RWPE2 (cell line): Measurements from ENCODE around the gene INO80C.

Experiments
- ATAC-seq: fragments of 200-7000 bp; cut with Tn5 transposase; 3 replicates; pipeline ENCODE4 v1.9.1; 2021; ENCODE audit warnings: low read depth
- DNase-seq: peaks from one replicate; pipeline ENCODE4 v3.0.0-alpha.2; 2020; ENCODE audit warnings: low spot score
- H3K27ac ChIP-seq: fragments of 450-650 bp; 2 replicates; pipeline ENCODE4 v1.5.1; 2017; ENCODE audit warnings: mild to moderate bottlenecking; ENCODE audit not compliant: poor library complexity, severe bottlenecking
- H3K27me3 ChIP-seq: fragments of 250-450 bp; sonication (Bioruptor Pico); 2 replicates; pipeline ENCODE4 v1.5.1; 2021; ENCODE audit warnings: mild to moderate bottlenecking, moderate library complexity; ENCODE audit not compliant: insufficient read depth, poor library complexity, severe bottlenecking
- H3K36me3 ChIP-seq: fragments of 250-450 bp; sonication (Bioruptor Pico); 2 replicates; pipeline ENCODE4 v1.5.1; 2020; ENCODE audit warnings: low read depth, mild to moderate bottlenecking, moderate library complexity
- H3K4me1 ChIP-seq: fragments of 250-450 bp; sonication (Bioruptor Pico); 2 replicates; pipeline ENCODE4 v1.5.1; 2021; ENCODE audit warnings: mild to moderate bottlenecking, moderate library complexity; ENCODE audit not compliant: insufficient read depth, poor library complexity, severe bottlenecking
- H3K4me3 ChIP-seq: fragments of 250-450 bp; sonication (Bioruptor Pico); 2 replicates; pipeline ENCODE4 v1.5.1; 2021; ENCODE audit warnings: mild to moderate bottlenecking, moderate library complexity; ENCODE audit not compliant: severe bottlenecking
- H3K9me3 ChIP-seq: fragments of 250-450 bp; sonication (Bioruptor Pico); 2 replicates; pipeline ENCODE4 v1.5.1; 2021; ENCODE audit warnings: mild to moderate bottlenecking, moderate library complexity; ENCODE audit not compliant: severe bottlenecking
- TF ChIP-seq, protein P1 (sequence below): fragments of 450-650 bp; IDR thresholded peaks from one replicate; pipeline ENCODE4 v1.5.1; 2017; ENCODE audit warnings: mild to moderate bottlenecking, moderate library complexity; ENCODE audit not compliant: poor library complexity, severe bottlenecking

Gene INO80C

DNA sequence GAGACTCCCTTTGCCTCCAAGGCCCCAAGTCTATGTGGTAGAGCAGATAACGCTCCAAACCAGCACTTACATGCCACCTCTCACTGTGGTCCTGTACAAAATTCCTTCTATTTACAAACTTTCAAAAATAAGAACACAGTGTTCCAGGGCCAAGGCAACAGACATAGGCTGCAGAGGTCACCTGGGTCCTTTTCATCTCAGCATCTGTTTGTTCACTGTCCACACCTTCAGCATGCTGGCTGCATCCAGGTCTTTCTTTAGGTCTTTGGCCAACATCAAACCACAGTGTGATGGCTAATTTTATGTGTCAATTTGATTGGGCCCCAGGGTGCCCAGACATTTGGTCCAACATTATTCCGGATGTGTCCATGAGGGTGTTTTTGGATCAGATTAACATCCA, 20.0 kb upstream of the INO80C start:
- Histone ChIP-seq H3K4me1 (peaks cover 11% of the 10 kb centered on the region), H3K9me3 (no peaks in the 10 kb centered on the region), H3K36me3 (no peaks in the 10 kb centered on the region), H3K4me3 (no peak overlapping the region), H3K27ac (no peak overlapping the region), H3K27me3 (no peaks in the 10 kb centered on the region)
- ATAC-seq = no peak
- no peak for DNase-seq
- TF ChIP-seq, protein P1, sequence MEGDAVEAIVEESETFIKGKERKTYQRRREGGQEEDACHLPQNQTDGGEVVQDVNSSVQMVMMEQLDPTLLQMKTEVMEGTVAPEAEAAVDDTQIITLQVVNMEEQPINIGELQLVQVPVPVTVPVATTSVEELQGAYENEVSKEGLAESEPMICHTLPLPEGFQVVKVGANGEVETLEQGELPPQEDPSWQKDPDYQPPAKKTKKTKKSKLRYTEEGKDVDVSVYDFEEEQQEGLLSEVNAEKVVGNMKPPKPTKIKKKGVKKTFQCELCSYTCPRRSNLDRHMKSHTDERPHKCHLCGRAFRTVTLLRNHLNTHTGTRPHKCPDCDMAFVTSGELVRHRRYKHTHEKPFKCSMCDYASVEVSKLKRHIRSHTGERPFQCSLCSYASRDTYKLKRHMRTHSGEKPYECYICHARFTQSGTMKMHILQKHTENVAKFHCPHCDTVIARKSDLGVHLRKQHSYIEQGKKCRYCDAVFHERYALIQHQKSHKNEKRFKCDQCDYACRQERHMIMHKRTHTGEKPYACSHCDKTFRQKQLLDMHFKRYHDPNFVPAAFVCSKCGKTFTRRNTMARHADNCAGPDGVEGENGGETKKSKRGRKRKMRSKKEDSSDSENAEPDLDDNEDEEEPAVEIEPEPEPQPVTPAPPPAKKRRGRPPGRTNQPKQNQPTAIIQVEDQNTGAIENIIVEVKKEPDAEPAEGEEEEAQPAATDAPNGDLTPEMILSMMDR = no peak

GRCh38 chr18:35516789-35517188, 19.0 kb upstream of the INO80C start:
- H3K4me1 ChIP-seq = peaks cover 12% of the 10 kb centered on the region
- H3K4me3 ChIP-seq = no peak overlapping the region
- H3K27ac ChIP-seq = no peak overlapping the region
- no peak for DNase-seq
- H3K36me3 ChIP-seq = no peaks in the 10 kb centered on the region
- no peak for ATAC-seq
- no peaks in the 10 kb centered on the region for H3K27me3 ChIP-seq
- H3K9me3 ChIP-seq = no peaks in the 10 kb centered on the region
- TF ChIP-seq, protein P1 = no peak

- no peak for DNase-seq
- TF ChIP-seq, protein P1 = no peak
- Histone ChIP-seq H3K36me3 (no peaks in the 10 kb centered on the region), H3K27me3 (no peaks in the 10 kb centered on the region), H3K27ac (no peak overlapping the region), H3K4me3 (no peak overlapping the region), H3K9me3 (no peaks in the 10 kb centered on the region), H3K4me1 (peaks cover 12% of the 10 kb centered on the region)
- ATAC-seq = no peak
These were observed 18.6 kb upstream of the INO80C start for GRCh38 chr18:35516351-35516750.

- H3K27ac ChIP-seq = no peak overlapping the region
- no peaks in the 10 kb centered on the region for H3K36me3 ChIP-seq
- H3K4me3 ChIP-seq = no peak overlapping the region
- ATAC-seq = no peak
- DNase-seq = no peak
- no peaks in the 10 kb centered on the region for H3K9me3 ChIP-seq
- TF ChIP-seq, protein P1 = no peak
- peaks cover 12% of the 10 kb centered on the region for H3K4me1 ChIP-seq
- no peaks in the 10 kb centered on the region for H3K27me3 ChIP-seq
These were observed 17.8 kb upstream of the INO80C start for GRCh38 chr18:35515460-35516130.

DNA sequence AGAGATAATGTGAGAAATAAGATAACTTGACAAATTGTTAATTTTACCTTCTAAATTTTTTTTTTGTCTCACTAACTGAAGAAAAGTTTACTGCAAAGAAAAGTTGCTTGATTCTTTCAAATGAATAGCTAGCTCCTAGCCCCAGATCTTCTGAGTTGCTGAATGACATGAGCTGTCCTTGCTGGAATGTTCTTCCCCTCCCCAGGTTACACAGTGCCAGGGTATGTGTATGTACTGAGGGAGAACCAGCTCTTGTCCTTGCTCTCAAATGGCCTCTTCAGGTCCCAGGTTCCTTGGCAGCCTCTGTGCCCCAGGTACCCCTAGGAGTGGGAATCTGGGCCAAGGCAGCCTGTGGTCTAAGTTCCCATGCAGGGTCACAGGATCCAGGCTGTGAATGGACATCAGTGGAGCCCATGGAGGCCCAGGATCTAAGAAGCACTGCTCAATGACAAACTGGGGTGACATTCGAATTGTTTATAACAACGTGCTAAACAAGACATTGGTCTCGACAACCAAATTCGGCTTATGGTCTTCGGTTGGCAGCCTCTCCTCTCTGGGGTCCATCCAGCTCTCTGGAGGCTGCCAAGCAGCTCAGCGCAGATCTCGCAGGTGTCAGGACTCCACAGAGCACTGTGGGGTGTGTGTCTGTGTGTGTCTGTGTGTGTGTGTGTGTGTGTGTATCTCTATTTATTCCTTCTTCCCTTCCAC, 17.1 kb upstream of the INO80C start:
- Histone ChIP-seq H3K27me3 (no peaks in the 10 kb centered on the region), H3K4me3 (no peak overlapping the region), H3K27ac (no peak overlapping the region), H3K9me3 (no peaks in the 10 kb centered on the region), H3K36me3 (no peaks in the 10 kb centered on the region), H3K4me1 (peaks cover 12% of the 10 kb centered on the region)
- DNase-seq (no peak), ATAC-seq (no peak)
- TF ChIP-seq, protein P1 = no peak
